ENCODE results near the gene IRGC.
A peak's percentile ranks its signal among the peaks of the same experiment; 100 is the strongest.

The IRGC gene

DNA sequence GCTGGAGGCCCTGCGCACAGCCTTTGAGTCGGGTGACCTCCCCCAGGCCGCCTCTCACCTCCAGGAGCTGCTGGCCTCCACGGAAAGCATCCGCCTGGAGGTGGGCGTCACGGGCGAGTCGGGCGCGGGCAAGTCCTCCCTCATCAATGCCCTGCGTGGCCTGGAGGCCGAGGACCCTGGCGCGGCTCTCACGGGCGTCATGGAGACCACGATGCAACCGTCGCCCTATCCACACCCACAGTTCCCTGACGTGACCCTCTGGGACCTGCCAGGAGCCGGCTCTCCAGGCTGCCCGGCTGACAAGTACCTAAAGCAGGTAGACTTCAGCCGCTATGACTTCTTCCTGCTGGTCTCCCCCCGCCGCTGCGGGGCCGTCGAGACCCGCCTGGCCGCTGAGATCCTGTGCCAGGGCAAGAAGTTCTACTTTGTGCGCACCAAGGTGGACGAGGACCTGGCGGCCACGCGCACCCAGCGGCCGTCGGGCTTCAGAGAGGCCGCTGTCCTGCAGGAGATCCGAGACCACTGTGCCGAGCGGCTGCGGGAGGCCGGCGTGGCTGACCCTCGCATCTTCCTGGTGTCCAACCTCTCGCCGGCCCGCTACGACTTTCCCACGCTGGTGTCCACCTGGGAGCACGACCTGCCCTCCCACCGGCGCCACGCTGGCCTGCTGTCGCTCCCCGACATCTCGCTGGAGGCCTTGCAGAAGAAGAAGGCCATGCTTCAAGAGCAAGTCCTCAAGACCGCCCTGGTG is 2.9 kb downstream of the IRGC start:
- TF ChIP-seq, protein P1, sequence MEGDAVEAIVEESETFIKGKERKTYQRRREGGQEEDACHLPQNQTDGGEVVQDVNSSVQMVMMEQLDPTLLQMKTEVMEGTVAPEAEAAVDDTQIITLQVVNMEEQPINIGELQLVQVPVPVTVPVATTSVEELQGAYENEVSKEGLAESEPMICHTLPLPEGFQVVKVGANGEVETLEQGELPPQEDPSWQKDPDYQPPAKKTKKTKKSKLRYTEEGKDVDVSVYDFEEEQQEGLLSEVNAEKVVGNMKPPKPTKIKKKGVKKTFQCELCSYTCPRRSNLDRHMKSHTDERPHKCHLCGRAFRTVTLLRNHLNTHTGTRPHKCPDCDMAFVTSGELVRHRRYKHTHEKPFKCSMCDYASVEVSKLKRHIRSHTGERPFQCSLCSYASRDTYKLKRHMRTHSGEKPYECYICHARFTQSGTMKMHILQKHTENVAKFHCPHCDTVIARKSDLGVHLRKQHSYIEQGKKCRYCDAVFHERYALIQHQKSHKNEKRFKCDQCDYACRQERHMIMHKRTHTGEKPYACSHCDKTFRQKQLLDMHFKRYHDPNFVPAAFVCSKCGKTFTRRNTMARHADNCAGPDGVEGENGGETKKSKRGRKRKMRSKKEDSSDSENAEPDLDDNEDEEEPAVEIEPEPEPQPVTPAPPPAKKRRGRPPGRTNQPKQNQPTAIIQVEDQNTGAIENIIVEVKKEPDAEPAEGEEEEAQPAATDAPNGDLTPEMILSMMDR (conservative IDR thresholded peaks at IDR 0.05), result no peak
- no peak overlapping the region for H3K27ac ChIP-seq

- TF ChIP-seq, protein P1 (conservative IDR thresholded peaks at IDR 0.05), result no peak
- H3K27ac ChIP-seq, result no peak overlapping the region
Observed at GRCh38 chr19:43719378-43719868, 3.5 kb downstream of the IRGC start.

- H3K27ac ChIP-seq, result no peak overlapping the region
- TF ChIP-seq, protein P1 (conservative IDR thresholded peaks at IDR 0.05), result no peak
Observed at GRCh38 chr19:43719918-43720317, 4.0 kb downstream of the IRGC start.

DNA sequence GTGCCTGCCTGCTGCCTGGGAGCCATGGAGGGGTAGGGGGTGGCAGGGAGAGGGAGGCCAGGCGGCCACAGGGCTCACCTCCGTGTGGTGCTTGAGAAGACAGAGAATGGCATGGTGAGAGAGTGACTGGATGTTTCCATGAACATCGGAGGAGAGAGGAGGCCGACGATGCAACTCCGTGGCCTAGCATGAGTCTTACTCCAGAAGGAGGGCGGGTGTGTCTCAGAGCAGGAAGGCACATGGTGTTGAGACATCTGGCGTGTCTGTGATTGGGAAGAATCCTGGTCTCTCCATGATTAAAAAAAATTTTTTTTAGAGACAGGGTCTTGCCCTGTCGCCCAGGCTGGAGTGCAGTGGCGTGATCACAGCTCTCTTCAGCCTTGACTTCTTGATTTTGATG is 5.1 kb downstream of the IRGC start:
- no peak overlapping the region for H3K27ac ChIP-seq
- TF ChIP-seq, protein P1 (conservative IDR thresholded peaks at IDR 0.05), result no peak

DNA sequence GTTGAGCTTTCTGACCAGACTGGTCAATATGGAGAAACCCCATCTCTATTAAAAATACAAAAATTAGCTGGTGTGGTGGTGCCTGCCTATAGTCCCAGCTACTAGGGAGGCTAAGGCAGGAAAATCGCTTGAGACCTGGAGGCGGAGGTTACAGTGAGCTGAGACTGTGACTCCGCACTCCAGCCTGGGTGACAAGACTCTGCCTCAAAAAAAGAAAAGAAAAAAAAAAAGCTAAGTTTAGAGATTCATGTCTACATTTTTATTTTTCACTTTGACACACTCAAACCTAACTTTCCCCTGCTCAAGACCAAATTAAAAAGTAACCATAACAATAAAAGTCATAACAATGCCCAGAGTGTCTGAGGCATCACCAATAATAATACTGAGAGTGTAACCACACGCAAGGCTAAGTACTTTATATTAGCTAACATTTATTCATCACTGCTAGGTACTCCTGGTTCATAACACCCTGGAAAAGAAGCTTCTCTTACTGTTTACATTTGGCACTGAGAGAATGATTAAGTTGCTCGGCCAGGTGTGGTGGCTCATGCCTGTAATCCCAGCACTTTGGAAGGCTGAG is 5.7 kb downstream of the IRGC start:
- H3K27ac ChIP-seq, result no peak overlapping the region
- TF ChIP-seq, protein P1 (conservative IDR thresholded peaks at IDR 0.05), result no peak

GRCh38 chr19:43723588-43723987 is 7.7 kb downstream of the IRGC start:
- TF ChIP-seq, protein P1 (conservative IDR thresholded peaks at IDR 0.05), result peak; percentile 22; the same call in 1 of the 2 replicates
- H3K27ac ChIP-seq, result no peak overlapping the region

DNA sequence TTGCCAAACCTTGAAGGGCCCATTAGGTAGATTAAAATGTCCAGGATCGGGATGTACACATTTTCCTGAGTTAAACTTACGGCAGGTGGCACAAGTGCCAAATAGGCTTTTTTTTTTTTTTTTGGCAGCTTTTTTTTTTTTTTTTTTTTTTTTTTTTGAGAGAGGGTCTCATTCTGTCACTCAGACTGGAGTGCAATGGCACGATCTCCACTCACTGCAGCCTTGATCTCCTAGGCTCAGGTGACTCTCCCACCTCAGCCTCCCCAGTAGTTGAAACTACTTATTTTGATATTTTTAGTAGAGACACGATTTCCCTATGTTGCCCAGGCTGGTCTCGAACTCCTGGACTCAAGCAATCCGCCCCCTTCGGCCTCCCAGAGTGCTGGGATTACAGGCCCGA is 9.0 kb downstream of the IRGC start:
- H3K27ac ChIP-seq, result no peak overlapping the region
- TF ChIP-seq, protein P1 (conservative IDR thresholded peaks at IDR 0.05), result no peak
